ENCODE results near the gene GPC5.

- TF ChIP-seq EZH2 (IDR thresholded peaks at IDR 0.05; ENCODE audit: borderline replicate concordance, low read length) (no peak), CTCF (IDR thresholded peaks at IDR 0.05; ENCODE audit: low read length) (no peak)
Observed at GRCh38 chr13:91745967-91746366, 347.5 kb downstream of the GPC5 start.

Measured in OCI-LY1 (cell line).